ENCODE data around the gene TRIM44.

Gene TRIM44

DNA sequence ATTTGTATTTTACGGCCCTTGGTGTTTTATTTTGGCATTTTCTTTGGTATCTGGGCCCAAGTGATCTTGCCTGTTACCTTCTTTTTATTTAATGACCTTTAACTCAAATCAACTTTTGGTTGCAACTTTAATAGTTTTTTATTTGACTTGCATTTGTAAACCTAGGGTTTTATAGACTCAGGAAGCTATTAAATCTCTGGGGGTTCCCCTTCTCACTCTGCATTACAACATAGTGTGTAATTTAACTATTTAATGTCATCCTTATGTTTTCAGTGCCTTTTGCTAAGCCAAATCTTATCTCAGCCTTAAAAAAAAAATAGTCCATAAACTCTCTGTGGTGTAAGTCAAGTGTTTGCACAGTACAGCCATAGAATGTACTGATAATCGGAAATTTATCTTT, 41.0 kb upstream of the TRIM44 start:
- in situ Hi-C loops (cut with HindIII; ENCODE audit: low pct_ligation_motif_present, low sequenced_read_pairs) = loop anchor here (25.0 kb wide), 1 partner anchor 641 kb away; no protein-coding TSS in a partner anchor
- no peak overlapping the region for H3K4me3 ChIP-seq (ENCODE audit: low read depth, low read length)
- TF ChIP-seq, protein P1, sequence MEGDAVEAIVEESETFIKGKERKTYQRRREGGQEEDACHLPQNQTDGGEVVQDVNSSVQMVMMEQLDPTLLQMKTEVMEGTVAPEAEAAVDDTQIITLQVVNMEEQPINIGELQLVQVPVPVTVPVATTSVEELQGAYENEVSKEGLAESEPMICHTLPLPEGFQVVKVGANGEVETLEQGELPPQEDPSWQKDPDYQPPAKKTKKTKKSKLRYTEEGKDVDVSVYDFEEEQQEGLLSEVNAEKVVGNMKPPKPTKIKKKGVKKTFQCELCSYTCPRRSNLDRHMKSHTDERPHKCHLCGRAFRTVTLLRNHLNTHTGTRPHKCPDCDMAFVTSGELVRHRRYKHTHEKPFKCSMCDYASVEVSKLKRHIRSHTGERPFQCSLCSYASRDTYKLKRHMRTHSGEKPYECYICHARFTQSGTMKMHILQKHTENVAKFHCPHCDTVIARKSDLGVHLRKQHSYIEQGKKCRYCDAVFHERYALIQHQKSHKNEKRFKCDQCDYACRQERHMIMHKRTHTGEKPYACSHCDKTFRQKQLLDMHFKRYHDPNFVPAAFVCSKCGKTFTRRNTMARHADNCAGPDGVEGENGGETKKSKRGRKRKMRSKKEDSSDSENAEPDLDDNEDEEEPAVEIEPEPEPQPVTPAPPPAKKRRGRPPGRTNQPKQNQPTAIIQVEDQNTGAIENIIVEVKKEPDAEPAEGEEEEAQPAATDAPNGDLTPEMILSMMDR (IDR thresholded peaks at IDR 0.05; ENCODE audit: low read depth, low read length, missing control alignments) = no peak
- H3K27ac ChIP-seq = peak overlapping the region; percentile 87
- no peaks in the 10 kb centered on the region for H3K27me3 ChIP-seq (replicated peaks)
- H3K36me3 ChIP-seq (replicated peaks) = no peaks in the 10 kb centered on the region
- no peak for DNase-seq

DNA sequence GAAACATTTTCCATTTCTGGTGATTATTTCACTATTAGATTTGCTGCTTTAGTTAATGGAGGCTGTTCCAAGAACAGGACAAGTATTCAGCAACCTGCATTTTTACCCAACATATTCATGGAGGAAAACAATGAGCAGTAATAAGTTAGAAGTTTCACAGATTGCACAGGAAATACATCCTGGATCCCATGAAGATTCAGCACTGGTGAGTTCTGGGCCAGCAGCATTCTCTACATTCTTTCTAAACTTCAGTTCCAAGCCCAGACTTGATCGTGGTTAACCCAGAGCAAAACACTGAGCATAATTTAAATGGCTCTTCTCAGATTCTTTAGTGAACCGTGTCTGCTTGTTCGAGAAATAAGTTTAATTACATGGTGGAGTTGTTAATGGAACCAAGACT, 40.5 kb upstream of the TRIM44 start:
- in situ Hi-C loops (cut with HindIII; ENCODE audit: low pct_ligation_motif_present, low sequenced_read_pairs) = loop anchor here (25.0 kb wide), 1 partner anchor 640 kb away; no protein-coding TSS in a partner anchor
- DNase-seq = peak; percentile 79
- Histone ChIP-seq H3K27me3 (replicated peaks) (no peaks in the 10 kb centered on the region), H3K4me3 (ENCODE audit: low read depth, low read length) (no peak overlapping the region), H3K27ac (peak overlapping the region; percentile 87), H3K36me3 (replicated peaks) (no peaks in the 10 kb centered on the region)
- TF ChIP-seq, protein P1 (IDR thresholded peaks at IDR 0.05; ENCODE audit: low read depth, low read length, missing control alignments) = no peak

DNA sequence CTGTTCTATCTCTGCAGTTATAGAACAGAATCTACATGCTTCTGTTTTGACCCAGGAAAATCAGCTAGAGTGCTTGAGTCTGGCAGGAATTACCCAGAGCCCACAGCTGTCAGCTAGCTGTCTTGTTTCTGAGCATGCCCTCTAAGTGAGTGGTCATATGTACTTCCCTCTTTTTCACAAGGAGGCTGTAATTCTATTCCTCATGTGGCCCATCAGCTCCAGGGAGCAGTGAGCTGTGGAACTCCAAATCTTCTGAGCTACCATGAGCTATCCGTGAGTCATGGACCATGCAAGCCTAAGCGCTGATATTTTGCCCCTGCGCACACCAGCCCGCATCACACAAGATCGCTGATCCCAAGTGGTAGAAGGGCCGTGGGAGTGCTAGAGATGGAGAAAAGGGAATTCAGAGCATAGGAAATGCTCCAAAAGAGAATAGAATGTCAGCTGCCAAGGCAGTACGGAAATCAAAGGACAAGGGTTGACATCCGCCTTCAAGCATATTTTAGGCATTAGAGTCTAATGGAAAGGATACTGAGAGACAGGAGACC, 38.9 kb upstream of the TRIM44 start:
- peak overlapping the region; percentile 87 for H3K27ac ChIP-seq
- in situ Hi-C loops (cut with HindIII; ENCODE audit: low pct_ligation_motif_present, low sequenced_read_pairs) = loop anchor here (25.0 kb wide), 1 partner anchor 639 kb away; no protein-coding TSS in a partner anchor

DNA sequence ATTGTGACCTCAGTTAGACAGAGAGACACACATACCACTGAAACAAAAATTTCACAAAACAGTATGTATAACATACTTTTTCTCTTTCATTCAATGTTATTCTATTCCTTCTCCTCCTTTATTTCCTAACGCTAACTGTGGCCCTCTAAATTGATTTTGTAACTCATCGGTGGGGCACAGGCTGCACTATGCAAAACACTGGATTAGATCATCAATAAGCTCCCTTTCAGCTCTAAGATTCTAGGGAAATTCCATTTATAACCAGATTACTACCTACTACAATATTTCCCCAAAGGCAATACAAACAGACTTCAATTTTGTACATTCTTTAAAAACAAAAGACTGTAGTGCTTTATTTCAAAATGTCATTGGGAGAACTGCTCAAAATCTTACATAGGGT, 38.3 kb upstream of the TRIM44 start:
- no peak for DNase-seq
- TF ChIP-seq, protein P1 (IDR thresholded peaks at IDR 0.05; ENCODE audit: low read depth, low read length, missing control alignments) = no peak
- peak overlapping the region; percentile 87 for H3K27ac ChIP-seq
- in situ Hi-C loops (cut with HindIII; ENCODE audit: low pct_ligation_motif_present, low sequenced_read_pairs) = loop anchor here (25.0 kb wide), 1 partner anchor 638 kb away; no protein-coding TSS in a partner anchor
- H3K4me3 ChIP-seq (ENCODE audit: low read depth, low read length) = no peak overlapping the region
- H3K27me3 ChIP-seq (replicated peaks) = no peaks in the 10 kb centered on the region
- no peaks in the 10 kb centered on the region for H3K36me3 ChIP-seq (replicated peaks)

More for the DNA sequence above, 38.9 kb upstream of the TRIM44 start:
- H3K27me3 ChIP-seq (replicated peaks) = no peaks in the 10 kb centered on the region
- TF ChIP-seq, protein P1 (IDR thresholded peaks at IDR 0.05; ENCODE audit: low read depth, low read length, missing control alignments) = no peak
- no peaks in the 10 kb centered on the region for H3K36me3 ChIP-seq (replicated peaks)
- H3K4me3 ChIP-seq (ENCODE audit: low read depth, low read length) = peak overlapping the region; percentile 3
- peak; percentile 95 for DNase-seq

DNA sequence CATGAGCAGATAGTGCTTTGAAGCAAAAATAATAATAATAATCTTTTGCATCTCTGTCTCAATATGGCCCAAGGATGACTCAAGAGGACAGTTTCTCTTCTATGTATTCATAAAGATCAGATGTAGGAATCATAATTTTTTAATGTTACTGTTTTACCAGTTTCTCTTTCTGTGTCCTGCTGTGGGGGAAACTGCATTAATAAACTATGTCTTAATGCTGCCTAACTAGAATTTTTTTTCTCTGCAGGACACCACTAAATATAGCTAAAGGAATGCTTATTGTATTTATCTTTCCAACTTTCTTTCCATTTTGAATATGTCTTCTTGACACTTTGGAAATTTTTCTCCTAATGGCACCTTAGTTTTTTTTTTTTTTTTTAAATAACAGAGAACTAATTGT, 37.8 kb upstream of the TRIM44 start:
- in situ Hi-C loops (cut with HindIII; ENCODE audit: low pct_ligation_motif_present, low sequenced_read_pairs) = loop anchor here (25.0 kb wide), 1 partner anchor 638 kb away; no protein-coding TSS in a partner anchor
- no peak overlapping the region for H3K27ac ChIP-seq
- no peak overlapping the region for H3K4me3 ChIP-seq (ENCODE audit: low read depth, low read length)

More for the DNA sequence above, 37.8 kb upstream of the TRIM44 start:
- TF ChIP-seq, protein P1 (IDR thresholded peaks at IDR 0.05; ENCODE audit: low read depth, low read length, missing control alignments) = no peak
- no peak for DNase-seq
- no peaks in the 10 kb centered on the region for H3K27me3 ChIP-seq (replicated peaks)
- no peaks in the 10 kb centered on the region for H3K36me3 ChIP-seq (replicated peaks)

Measured in brain microvascular endothelial cell (primary cell).